Hematopoietic multipotent progenitor cell treated with erythropoietin and hydrocortisone succinate and interleukin-3 and kit ligand, for 15 days (in vitro differentiated cells): Measurements from ENCODE around the gene PTK6.
"Not testable (repeated sequence)": the region's sequence is repeated elsewhere in the genome, so short reads cannot be mapped to it uniquely, and the experiment has no call there.

Experiments used
- DNase-seq: peaks from one replicate; pipeline ENCODE4 v3.0.0-alpha.2; 2015; ENCODE audit warnings: low spot score

The PTK6 gene

GRCh38 chr20:63568986-63569949 lies 32.1 kb upstream of the PTK6 start:
- DNase-seq: no peak

- no peak for DNase-seq
Measured at GRCh38 chr20:63568170-63568981, 31.2 kb upstream of the PTK6 start.

GRCh38 chr20:63567386-63568169 lies 30.4 kb upstream of the PTK6 start:
- DNase-seq: no peak

- DNase-seq: no peak
Measured at GRCh38 chr20:63567136-63567385, 29.9 kb upstream of the PTK6 start.

- no peak for DNase-seq
Measured at GRCh38 chr20:63566395-63567135, 29.4 kb upstream of the PTK6 start.

GRCh38 chr20:63565699-63566335 lies 28.6 kb upstream of the PTK6 start:
- DNase-seq: no peak

GRCh38 chr20:63565021-63565698 lies 28.0 kb upstream of the PTK6 start:
- no peak for DNase-seq

- DNase-seq: no peak
Measured at GRCh38 chr20:63564036-63564810, 27.0 kb upstream of the PTK6 start.

GRCh38 chr20:63563225-63563935 lies 26.2 kb upstream of the PTK6 start:
- no peak for DNase-seq

- DNase-seq: no peak
Measured at GRCh38 chr20:63562461-63563224, 25.5 kb upstream of the PTK6 start.

GRCh38 chr20:63561624-63562396 lies 24.6 kb upstream of the PTK6 start:
- no peak for DNase-seq

GRCh38 chr20:63560856-63561609 lies 23.9 kb upstream of the PTK6 start:
- DNase-seq: no peak

GRCh38 chr20:63560333-63560805 lies 23.2 kb upstream of the PTK6 start:
- no peak for DNase-seq

- DNase-seq: not testable (repeated sequence)
Measured at GRCh38 chr20:63559485-63560332, 22.5 kb upstream of the PTK6 start.

- DNase-seq: no peak
Measured at GRCh38 chr20:63558804-63559484, 21.8 kb upstream of the PTK6 start.
